Hypothalamus (tissue), 51 donors: ENCODE data around the gene RAB17.

ENCODE experiments used
- DNase-seq, 51 donors: peaks; one replicate each; lab custom pipeline; 2025; lab: John Stamatoyannopoulos, UW

The RAB17 gene

DNA sequence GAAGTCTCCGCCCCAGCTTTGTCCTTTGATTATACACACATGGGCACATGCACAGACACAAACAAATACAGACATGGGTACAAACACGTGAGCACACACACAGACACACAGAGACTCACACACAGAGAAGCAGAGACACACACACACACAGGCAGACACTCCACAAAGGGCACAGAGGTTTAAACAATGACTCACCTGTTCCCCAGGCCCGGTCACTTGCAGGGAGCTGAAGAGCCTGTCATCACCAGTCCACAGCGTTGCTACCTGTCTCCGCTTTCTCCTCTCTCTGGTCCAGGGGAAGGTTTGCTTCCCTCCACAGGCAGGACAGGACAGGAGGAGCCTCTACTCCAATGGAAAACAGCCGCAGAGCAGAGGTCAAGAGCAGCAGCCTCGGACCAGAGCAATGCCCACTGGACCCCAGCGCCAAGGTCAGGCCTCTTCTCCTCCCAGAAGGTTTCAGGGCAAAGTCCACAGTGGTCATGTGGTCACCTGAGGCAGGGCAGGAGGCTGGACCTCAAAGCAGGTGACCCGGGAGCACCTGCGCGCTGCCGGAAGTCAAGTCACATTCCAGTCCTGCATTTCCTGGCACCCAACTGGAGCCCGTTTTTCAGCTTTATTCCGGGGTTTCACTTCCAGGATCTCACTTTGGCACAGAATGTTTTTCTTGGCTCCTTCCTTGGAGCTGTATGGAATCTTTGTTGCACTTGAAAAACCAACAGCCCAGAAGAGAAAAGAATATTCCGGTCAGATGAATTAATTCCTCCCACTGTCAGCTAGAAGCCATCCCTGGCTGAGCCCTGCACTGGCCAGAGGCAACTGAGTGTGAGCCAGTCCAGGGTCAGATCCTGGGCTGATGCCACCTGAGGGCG lies at the start of gene RAB17:
TSS of gene RAB17 (minus strand) at position 463 of the 869 bp plus-strand sequence. CDS start 4,580 bp downstream, outside the sequence.
- no peak for DNase-seq

DNA sequence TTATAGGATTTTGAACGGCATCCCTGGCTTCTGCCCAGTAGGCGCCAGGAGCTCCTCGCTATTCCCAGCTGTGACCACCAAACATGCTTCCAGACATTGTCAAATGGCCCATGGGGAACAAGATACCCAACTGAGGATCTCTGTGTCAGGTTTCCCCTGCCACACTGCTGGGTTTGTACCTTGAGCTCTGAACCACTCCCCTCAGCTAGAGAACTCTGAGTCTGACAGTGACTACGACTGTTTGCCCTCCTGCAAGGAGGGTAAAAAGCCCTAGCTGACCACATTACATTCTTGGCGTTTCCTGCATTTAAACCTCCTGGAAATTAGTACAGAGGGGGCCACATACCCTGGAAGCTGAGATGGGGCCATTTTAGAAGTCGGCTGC lies 49.3 kb upstream of the RAB17 start:
- DNase-seq: no peak

DNA sequence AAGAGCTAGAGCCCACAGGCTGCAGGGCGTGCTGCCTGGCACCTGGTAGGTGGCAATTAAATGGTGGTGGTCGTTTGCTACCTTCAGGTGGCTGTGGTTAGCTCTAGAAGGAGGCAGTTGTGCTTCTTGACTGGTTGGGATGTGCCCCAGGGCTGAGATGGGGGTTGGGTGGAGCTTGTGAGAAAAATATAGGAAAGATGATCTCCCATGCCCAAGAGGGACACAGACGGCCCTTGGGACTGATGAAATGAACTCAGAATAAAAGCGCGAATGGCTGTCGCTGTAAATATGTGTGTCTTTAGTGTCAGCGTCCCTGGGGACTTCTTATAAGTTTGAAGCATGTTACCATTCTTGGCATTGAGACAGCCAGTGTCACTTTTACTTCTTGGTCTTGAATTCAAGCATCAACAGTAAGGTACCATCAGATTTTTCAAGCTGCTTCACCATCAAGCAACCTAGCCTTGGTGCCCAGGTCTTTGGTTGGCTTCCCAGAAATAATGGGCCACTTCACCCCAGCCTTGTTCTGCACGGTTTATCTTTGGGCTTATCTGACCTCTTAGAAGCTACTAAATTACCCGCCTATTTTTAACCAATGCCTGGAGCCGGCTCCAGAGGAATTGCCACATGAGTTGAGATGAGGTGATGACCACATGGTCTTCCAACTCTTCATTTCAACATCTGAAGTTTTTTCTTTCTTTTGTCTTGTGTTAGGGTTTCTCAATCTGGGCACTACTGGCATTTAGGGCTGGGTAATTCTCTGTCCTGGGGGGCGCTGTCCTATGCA lies 48.7 kb upstream of the RAB17 start:
- DNase-seq: no peak

DNA sequence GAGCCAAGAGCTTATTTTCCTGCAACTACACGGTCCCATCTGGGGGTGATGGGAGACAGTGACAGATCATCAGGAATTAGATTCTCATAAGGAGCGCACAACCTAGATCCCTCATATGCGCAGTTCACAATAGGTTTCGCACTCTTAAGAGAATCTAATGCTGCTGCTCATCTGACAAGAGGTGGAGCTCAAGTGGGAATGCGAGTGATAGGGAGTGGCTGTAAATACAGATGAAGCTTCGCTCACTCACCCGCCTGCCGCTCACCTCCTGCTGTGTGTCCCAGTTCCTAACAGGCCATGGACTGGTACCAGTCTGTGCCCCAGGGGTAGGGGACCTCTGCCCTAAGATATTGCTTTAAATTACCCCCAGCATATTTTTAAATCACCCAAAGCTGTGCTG lies 47.6 kb upstream of the RAB17 start:
- DNase-seq: no peak

- no peak for DNase-seq
Measured at GRCh38 chr2:237637429-237638135, 47.0 kb upstream of the RAB17 start.

DNA sequence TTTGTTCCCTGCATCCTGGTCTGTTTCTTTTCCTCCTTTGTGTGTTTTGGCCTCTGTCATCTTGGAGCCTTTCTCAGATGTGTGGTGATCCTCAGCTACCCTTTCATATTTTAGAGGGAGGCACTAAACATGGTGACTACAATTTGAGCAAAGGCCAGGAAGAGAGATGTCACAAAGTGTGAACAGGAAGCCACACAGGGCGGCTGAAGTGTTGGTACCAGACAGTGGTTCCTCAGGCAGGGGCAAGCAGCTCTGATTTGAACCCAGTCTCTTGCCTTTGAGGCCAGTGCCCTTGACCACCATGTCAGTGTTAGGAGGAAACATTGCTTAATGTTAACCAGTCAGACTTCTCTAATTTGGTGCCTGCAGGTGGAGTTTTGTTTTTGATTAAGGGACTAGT lies 46.0 kb upstream of the RAB17 start:
- DNase-seq: no peak

GRCh38 chr2:237633061-237633561 lies 42.6 kb upstream of the RAB17 start:
- DNase-seq: no peak

DNA sequence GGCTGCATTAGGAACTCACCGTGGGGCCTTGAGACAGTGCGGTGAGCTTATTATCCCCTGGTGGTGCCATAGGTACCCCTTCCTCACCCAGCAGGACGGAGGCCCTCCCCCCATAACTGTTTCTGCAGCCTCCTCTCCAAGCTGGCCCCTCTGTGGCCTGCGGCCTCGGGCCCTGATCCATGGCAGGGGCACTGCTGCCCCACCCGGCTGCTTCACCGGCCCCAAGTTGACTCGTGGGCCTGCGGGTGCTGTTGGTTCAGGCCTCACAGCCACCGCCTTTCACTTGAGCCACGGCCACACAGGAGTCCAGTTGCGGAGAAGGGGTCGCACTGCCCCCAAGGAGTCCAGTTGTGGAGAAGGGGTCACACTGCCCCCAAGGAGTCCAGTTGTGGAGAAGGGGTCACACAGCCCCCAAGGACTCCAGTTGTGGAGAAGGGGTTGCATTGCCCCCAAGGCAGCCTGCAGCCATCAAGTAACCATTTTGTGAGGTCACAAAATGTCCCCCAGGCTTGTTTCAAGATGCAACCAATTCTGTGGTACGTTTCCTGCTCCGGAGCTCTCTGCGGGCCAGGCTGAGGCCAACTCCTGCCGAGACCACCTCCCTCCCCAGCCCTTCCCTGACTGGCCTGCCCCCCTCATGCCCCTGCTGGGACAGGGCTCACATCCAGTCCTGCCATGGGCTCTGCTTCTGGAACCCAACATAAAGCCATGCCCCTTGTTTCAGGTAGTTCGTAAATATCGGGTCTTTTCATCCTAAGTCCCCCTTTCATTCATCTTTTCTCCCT lies 41.5 kb upstream of the RAB17 start:
- DNase-seq: no peak

DNA sequence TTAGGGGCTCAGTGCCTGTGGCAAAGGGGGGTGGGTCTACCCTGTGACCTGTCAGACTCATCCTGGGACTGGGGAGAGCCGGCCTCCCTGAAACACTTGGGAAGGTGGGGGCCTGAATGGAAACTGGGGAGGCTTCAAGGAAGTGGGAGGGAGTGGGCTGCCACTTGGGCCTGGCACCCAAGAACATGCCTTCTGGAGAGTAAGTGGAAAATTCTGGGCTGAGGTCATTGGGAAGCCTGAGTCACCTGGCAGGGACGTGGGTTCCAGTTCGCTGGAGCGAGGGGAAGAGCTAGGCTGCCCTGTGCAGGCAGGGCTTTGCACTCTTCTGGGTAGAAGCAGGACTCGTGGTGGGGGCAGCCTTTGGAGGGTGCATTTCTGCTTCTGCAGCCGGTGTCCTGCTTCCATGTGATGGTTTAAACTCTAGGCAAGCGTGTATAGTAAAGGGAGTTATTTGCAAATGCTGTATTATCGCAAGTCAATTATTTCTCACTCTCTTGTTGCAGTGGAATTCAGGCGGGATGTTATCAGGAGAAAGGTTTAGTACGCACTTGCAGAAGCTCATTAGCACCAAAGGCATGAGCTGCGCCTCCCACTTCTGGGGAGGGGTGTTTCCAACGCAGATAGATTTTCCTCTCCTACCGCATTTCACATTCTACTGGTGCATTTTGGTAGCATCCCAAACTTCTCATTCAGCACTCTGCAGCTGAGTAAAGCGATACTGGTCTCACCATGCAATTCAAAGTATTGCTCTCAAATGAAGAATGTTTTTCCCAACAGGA lies 40.7 kb upstream of the RAB17 start:
- no peak for DNase-seq

DNA sequence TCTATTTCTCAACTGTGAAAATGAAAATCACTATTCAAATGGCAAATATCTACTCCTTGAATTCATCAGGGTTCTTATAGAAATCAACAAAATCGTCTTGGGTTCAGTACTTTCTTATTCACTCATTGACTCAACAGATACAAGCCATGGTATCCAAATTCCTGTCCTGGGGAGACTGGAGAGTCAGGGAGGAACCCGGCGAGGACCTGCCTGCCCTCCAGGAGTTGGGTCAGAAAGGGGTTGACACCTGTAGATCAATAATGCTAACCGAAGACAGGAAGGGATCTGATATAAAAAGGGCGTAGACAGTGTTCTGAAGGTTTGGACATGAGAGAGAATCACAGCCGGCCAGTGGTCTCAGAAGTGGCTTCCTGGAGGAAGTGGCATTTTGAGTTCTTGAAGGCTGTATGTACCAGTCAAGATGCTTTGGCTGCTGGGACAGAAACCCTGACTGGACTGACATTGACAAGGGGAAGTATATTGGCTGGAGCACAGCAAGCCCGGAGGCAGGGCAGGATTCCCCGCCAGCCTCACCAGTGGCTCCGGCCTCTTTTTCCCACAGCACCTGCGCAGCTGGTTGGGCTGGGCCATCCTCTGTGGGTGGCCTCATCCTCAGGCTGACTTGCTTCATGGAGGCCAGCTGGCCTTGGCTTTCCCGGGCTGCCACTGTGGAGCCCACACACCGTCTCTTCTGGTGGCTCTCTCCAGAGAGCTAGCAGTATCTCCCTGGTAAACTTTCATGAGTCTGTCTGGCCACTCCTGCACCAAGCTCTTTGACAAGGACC lies 39.9 kb upstream of the RAB17 start:
- DNase-seq: no peak

DNA sequence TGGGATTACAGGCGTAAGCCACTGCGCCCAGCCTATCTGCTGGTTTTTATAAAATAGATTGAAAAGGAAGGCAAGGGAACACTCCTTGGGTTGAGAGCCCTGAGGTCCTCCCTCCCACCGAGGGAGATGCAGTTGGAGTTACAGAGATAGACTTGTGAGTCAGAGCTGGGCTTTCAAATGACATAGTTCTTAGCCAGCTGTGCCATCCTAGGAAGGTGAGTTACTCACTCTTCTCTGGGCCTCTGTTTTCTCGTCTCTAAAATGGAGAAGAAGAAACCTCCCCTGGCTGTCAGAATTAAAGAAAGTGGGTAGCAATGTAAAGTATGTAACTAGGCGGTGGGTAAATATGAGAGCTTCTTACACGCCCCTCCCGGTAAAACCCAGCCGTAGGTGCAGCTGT lies 39.2 kb upstream of the RAB17 start:
- DNase-seq: no peak

DNA sequence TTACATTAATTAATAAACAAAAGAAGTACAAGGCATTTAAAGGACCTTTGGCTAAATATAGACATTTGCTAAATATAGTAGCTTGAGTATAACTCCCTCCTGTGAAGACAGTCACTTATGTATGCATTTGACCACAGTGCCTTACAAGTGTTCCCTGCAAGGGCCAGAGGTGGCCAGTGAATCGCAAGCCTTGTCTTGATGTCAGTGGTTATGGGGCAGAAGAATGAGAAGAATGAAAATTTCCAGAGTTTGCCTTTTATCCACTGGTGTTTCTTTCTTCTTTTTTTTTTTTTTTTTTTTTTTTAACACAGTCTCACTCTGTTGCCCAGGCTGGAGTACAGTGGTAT lies 38.6 kb upstream of the RAB17 start:
- DNase-seq: no peak

- DNase-seq: no peak
Measured at GRCh38 chr2:237628247-237629187, 38.0 kb upstream of the RAB17 start.

DNA sequence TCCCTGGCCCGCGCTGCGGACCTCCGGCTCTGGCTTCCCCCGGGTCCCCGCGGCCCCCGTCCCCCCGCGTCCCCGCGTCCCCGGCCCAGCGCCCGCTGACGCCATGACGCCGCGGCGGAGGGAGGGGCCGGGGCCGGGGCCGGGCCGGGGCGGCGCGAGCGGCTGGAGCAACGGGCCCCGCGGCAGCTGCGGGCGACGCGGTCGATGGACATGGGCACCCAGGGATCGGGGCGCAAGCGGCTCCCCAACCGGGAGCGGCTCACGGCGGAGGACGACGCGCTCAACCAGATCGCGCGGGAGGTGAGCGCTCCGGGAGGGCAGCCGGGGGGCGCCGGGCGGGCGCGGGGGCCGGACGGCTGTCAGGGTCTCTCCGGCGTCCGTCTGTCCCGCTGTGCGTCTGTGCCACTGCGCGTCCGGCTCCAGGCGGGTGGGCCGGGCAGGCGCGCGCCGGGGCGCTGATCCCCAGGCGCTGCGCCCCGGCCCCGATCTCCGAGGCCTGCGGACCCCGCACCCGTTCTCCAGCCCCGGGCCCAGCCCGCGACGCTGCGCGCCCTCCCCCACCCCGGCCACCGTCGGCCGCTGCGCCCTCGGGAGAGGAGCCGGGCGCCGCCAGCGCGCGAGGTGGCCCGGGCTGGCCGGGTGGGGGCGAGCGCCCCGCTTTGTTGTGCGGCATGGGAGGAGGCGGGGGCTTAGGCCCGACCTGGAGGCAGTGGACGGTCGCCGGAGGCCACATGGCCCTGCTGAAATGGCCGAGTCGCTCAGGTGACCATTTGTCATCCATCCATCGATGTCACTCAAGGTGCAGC lies 37.1 kb upstream of the RAB17 start, which contains the start of gene LRRFIP1:
TSS of gene LRRFIP1 (plus strand) at position 147 of the 806 bp plus-strand sequence. CDS start at position 205, 58 bp downstream.
- peak in 19 of 51 donors; percentile 6 to 60 (median 23) for DNase-seq

DNA sequence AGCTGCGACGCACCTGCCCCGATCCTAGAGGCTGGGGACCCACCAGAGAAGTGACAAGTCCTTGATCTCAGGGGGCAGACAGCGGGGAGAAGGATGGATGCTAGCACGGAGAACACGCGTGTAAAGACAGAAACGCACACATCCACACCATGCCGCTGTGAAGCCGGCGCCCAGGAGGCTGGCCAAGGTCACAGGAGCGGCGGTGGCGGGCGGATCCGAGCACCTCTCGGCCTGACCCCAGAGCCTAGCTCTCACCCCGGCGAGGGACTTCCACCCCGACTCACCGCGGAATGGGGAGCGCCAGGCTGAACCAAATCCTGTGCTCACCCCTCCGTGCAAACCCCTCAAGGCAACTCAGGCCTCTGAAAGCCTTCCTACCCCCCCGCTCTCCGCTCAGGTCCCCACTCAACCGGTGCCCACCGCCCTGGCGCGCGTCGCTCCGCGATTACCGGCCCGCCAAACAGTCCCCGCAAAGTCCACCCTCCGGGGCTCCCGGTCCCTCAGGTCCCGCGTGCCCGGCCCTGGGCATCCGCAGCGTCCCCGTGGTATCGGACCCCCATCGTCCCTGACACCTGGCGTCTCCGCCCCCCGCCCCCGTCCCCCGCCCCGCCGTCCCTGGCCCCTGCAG lies 36.4 kb upstream of the RAB17 start:
- DNase-seq: peak in 5 of 51 donors; percentile 10 to 48 (median 15)

- no peak for DNase-seq
Measured at GRCh38 chr2:237625777-237626176, 35.2 kb upstream of the RAB17 start.
